NCI-H187 treated with DMSO at 0.1 percent for 48 hours (cell line): ENCODE data around the gene SLC22A1.
"Not testable (repeated sequence)": the region's sequence is repeated elsewhere in the genome, so short reads cannot be mapped to it uniquely, and the experiment has no call there.

ENCODE experiments used
- DNase-seq: peaks from one replicate; lab custom pipeline; 2025; lab: John Stamatoyannopoulos, UW

The SLC22A1 gene

DNA sequence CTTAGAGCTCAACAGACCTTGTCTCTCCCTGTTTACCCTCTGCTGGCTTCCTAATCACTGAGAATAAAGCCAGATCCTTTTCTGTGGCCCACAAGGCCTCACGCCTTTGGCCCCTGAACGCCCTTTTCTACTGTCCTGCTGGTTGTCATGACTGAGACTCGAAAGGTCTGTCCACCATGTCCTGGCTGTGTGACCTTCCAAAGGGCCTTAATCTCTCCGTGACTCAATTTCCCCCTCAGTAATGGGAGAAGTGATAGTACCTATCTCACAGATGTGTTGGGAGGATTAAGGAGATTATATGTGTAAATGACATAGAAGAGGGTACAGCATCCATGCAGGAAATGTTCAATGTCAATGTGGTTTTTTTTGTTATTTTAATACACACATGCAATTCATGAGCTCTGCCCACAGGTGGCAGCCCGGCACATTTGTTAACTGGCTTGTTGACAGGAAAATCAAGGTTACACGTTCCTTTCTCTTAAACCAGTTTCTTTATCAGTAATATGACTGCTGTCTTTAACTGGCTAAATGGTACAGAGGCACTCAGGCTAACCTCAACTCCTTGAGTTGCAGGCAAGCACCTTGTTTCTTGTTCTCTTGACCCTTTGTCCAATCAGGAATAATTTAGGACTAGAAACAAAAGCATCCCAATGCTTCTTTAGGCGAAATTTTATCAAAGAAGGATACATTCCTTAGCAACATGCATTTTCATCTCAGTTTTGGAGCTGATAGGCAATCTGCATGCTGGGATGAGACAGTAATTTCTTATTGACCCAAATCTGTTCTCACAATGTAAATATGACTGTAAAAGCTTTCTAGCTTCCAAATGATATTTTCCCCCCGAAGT is 16.6 kb downstream of the SLC22A1 start:
- DNase-seq: no peak

DNA sequence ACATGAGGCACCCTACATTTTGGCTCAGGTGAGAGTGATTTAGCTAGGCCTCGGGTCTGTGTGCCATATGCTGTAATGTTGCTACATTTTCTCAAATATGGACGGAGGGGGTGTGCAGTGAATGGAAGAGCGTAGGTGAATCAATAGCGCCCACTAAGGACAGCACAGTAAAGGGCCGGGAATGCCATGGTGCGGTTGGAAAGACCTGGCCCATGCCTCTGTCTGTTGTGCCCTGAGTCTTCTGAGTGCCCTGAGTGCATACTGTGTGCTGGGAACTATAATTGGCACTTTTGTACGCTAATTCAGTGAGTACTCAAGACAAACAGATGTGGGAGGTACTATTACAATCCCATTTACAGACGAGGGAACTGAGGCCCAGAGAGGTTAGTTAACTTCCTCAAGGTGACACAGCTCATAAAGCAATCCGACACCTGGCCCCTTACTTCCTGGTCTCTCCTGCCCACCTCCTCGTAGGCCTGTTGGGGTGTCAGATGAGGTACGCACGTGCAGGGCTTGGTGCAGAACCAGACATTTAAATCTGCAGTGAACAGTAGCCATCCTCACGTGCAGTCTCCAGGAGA is 17.3 kb downstream of the SLC22A1 start:
- no peak for DNase-seq

DNA sequence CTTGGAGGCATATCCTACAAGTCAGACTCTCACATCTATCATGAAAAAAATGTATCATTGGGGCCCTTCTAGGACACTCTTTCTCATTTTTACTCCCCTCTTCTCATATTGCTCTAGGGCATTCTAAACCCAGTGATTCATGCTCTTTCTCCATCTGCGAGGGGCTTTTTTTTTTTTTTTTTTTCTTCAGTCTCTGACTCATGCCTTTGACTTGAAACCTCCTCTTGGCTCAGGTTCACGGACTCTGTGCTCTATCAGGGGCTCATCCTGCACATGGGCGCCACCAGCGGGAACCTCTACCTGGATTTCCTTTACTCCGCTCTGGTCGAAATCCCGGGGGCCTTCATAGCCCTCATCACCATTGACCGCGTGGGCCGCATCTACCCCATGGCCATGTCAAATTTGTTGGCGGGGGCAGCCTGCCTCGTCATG is 17.8 kb downstream of the SLC22A1 start:
- DNase-seq: no peak

DNA sequence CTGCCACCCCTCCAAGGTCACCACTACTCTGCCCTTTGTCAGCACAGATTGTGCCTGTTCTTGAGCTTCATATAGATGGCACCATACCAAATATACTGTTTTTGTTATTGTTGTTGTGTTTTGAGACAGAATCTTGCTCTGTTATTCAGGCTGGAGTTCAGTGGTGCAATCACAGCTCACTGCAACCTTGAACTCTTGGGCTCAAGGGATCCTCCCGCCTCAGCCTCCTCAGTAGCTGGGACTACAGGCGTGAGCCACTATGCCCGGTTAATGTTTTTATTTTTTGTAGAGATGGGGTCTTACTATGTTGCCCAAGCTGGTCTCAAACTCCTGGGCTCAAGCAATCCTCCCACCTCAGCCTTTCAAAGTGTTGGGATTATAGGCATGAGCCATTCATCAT is 18.9 kb downstream of the SLC22A1 start:
- DNase-seq: not testable (repeated sequence)

DNA sequence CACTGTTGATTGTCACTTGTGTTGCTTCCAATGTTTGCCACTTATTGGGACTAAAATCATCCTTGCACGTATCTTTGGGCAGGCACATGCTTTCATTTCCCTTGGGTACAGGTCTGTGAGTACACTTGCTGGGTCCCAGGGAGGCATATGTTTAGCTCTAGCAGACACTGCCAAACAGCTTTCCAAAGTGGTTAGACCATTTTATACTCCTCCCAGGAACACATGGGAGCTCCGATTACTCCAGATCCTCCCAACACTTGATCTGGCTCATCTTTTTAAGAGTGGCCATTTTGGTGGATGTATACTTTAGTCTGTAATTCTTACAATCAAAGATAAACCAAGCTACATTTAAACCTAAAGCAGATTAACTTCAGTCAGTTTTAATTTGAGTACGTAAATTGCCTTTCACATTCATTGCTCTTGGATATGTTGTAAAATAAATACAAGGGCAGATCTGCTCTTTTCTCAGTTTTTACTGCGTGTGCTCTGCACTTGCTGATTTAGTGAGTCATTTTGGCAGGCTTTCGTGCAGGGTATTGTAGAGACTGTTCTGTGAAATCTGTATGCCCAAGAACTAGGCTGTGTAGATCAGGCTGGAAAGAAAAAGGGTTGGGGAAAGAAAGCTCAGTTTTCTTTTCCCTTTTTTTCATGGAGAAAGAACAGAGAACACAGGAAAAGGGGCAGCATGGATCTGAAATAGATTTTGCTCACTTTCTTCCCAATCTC is 19.5 kb downstream of the SLC22A1 start:
- DNase-seq: no peak

DNA sequence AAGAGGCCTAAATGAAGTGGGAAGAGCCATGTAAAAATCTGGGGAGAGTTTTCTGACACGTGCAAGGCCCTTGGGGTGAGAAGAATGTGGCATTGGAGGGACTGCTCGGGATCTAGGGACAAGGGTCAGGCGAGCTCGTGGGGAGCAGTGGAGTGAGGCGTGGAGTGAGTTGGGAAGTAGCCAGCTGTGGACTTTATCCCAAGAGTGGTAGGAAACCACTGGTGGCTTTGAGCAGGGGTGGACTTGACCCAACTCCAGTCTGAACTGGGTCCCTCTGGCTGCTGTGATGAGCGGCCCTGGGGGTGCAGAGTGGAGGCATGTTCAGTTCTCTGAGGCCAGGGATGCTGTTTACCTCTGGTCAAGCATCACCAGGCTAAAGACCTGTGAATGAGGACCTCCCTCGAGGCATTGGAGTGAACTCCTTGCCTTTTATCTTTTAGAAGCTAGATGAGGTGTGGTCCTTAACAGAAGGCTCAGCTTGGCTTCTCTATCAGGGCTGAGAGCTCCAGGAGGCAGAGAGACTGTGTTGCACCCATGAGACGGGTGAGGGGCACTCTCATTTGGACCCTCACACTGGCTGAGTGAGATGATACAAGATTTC is 20.6 kb downstream of the SLC22A1 start:
- no peak for DNase-seq

DNA sequence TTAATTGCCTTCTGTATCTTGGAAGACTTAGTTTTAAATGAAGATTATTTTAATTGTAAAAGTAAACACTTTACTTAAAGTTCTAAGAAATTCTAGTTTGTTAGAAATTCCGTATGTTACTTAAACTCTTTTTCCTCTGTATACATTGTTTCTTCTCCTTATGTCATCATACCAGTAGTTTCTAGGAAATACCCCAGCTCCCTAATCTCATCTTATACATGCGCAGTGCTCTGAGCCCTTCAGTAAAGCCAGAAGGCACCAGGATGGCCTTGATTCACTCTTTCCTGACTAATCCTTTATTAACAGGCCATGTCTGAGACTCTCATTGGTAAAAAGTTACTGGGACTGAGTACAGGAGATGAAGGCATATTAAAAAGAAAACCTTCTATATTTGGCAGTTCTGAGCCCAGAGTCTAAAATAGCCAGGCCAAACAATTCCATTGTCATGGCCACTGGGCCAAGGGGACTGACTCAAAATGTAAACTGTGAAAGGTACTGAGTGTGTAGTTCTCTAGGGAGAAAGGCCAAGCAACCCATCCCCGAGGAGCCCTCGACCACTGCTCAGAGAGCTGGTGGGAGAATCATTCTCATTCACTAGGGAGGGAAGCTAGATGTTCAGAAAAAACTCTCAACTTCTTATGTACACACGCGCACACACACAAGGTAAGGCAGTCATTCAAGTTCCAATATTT is 25.0 kb downstream of the SLC22A1 start:
- no peak for DNase-seq

DNA sequence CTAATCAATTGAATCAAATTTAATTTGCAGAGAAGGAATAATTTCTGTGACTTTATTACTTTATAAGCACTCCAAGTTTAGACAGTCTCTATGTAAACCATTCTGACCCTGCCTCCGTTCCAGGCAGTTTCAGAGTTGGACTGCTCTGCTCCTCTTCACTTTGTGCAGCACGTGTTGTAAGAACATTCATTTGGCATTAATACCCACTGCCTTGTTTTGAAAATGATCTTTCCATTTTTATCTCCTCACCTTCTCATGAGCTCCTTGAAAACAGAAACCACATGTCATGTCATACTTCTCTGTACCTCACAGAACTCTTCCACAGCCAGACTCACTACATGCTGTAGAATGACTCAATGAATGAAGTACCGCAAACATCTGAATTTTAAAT is 25.5 kb downstream of the SLC22A1 start:
- no peak for DNase-seq

DNA sequence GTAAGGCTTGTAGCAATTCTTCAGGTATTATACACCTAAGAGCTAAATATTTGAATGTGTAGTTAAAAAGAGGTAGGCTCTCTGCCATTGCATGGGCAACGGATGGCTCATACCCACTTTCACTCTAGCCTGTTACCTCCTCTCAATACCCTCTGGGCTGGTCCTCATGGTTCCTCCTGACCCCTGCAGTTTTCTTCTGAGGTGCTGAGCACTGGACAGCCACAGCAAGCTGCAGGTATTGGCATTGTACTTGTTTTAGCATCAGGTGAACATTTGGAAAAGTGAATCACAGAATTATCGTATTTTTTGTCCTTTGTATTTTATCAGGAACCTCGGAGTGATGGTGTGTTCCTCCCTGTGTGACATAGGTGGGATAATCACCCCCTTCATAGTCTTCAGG is 32.9 kb downstream of the SLC22A1 start:
- DNase-seq: no peak

DNA sequence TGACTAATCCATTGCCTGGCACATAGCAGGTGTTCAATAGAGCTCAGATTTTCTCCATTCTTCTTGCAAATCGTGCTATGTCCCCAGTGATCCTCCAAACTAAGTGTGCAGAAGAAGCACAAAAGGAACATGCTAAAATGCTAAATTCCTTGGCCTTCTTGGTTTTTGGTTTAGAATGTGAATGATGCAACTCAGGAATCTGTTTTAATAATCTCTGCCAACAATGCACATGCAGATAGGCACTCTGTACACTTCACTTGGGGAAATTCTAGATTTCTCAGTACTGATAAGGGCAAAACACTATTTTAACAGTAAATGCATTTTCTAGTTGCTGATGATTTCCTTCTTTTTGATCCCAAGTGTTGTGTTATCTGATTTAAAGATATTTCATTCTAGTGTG is 35.2 kb downstream of the SLC22A1 start:
- no peak for DNase-seq

DNA sequence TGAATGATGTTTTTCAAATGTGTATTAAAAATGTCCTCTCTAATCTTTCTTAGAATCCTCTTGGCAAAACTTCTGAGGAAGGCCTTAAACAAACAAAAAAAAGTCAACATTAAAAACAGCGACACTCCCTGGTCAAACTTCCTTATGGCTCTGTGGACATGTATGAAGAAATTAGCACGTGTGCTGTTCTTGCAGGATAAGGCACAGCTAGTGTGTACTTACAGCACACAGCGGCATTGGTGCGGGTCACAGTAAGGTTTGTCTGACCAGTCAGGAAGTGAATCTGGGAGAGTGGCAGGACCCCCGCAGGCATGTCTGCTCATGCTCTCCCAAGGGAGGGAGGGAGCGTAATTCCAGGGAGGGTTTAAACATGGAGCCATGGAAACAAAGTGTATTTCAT is 38.8 kb downstream of the SLC22A1 start:
- no peak for DNase-seq

DNA sequence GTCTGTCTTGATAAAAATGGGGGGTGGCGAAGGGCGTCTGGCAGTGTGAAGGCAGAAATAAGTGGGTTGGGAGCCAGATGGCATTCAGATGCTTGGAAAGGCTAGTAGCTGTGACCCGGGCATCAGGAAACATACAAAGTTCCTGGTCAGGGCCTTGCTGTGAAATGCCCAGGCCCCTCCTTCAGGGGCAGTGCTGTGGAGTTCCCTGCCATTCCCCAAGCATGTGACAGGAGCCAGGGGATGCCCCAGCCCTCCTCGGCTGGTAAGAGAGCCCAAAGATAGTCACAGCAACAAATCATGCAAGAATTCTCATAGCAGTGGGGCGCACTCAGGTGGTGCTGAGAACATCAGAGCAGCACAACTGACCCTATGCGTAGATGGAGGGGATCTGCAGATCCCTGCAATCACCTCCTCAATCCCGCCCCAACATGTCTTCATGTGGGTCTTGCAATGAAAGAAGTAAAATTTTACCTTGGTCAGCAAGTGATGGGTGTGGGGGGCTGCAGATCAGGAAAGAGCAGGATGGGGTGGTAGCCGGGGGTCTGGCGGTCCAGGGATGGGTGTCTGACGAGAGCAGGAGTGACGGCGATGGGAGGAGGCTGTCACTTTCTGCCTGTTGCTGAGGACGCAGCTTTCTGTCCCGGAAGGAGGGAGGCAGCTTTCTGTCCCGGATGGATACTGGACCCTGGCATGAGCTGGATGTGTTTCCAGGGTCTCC is 39.5 kb downstream of the SLC22A1 start:
- no peak for DNase-seq

DNA sequence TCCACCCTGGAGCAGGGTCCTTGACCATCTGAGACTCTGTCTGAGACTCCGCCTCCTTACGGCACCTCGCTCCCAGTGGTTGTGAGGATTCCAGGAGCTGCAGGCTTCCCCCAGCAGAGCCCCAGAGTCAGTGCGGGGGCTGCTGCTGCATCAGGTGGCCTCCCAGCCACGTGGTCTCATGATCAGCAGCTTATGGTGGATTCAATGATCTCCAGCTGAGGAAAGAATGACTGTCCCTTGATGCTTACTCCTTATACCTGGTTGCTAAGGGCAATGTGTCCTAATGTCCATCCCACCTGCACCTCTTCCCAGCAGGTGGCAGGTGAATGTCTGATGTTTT is 40.0 kb downstream of the SLC22A1 start:
- no peak for DNase-seq

DNA sequence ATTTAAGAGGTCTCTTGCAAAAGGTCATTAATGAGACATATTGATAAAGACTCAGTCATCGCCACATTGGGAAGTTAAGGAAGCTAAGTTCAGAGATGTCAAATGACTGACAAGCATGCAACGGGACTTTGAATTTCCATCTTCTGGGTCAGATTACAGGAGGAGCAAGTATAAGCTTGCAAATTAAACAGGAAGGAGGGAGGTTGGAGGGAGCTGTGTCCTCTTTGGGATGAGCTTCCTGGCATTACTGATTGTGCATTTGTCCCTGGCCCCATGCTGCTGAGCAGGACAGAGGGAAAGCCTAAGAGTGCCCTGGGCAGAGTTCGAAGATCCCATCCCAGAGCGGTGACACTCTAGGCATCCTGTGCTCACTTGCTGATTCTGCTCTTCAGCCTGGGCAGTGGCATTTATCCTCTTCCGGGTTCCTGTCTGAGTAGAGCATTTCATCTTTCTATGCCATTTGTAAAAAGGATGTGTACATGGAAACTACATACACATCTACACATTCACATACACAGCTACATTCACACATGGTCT is 40.5 kb downstream of the SLC22A1 start:
- DNase-seq: no peak

DNA sequence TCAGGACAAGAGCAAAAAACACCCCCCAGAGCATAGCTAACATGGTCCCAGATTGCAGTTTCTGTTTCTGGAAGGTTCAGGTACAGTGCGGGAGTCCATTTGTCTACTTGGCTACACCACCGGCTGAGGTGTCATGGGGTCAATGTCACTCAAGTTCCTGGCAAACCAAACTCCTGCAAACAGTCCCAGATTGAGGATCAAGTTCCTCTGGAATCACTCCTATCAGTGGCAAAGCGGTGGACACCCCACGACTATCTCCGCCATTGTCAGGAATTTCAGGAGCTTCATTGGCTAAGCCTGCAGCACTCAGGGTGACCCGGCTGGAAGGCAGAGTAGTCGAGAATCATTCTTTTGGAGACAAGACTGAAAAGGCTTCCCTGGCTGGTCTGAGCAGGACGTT is 41.8 kb downstream of the SLC22A1 start:
- DNase-seq: no peak

DNA sequence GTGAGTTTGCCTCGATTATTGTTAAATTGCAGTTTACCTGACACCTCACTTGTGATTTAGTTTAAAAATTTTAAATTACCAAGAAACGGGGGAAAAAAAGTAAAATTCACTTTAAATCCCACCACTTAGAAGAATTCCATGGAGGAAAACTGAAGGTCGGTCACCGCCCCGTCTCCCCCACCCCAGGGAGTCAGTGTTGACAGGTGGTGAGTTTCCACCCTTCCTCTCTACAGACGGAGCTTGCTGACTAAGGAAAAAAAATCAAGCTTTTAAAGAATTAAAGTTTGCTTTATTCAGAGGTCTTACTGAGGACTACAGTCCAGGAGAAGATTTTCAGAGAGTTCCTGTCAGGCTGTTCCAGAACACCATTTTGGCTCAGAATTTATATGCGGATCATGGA is 42.3 kb downstream of the SLC22A1 start:
- no peak for DNase-seq

DNA sequence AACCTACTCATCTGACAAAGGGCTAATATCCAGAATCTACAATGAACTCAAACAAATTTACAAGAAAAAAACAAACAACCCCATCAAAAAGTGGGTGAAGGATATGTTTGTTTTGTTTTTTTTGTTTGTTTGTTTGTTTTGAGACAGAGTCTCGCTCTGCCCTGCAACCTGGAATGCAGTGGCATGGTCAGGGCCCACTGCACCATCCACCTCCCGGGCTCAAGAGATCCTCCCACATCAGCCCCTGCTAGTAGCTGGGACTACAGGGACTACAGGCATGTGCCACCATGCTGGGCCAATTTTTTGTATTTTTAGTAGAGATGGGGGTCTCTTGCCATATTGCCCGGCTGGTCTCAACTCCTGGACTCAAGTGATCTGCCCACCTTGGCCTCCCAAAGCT is 44.3 kb downstream of the SLC22A1 start:
- DNase-seq: not testable (repeated sequence)

DNA sequence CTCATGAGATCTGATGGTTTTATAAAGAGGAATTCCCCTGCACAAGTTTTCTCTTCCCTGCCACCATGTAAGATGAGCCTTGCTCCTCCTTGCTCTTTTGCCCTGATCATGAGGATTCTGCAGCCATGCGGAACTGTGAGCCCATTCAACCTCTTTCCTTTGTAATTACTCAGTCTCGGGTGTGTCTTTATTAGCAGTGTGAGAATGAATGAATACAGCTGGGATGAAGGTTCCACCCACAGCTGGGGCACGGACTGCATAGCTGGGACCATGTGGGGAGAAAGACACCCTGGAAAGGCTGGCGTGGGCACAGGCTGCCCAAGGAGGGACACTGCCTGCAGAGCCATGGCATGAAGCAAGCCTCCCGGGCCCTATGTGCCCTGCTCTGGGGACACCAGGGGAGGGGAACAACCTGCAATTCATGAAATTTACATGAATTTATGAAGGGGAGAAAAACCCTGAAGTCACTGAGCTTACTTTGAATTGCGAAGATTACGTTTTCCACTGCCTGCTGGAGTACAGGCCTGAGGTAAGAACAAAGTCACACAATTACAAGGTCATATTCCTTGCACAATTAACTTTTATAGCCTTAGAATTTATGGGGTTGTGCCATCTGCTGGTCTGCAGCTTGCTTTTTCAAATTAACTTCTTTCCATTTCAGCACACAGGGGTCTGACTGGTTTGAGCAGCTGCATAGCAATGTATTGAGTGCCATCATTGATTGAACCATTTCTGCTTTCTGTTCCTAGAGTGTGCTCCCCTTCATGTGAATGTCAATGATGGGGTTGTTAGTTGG is 46.2 kb downstream of the SLC22A1 start:
- no peak for DNase-seq

DNA sequence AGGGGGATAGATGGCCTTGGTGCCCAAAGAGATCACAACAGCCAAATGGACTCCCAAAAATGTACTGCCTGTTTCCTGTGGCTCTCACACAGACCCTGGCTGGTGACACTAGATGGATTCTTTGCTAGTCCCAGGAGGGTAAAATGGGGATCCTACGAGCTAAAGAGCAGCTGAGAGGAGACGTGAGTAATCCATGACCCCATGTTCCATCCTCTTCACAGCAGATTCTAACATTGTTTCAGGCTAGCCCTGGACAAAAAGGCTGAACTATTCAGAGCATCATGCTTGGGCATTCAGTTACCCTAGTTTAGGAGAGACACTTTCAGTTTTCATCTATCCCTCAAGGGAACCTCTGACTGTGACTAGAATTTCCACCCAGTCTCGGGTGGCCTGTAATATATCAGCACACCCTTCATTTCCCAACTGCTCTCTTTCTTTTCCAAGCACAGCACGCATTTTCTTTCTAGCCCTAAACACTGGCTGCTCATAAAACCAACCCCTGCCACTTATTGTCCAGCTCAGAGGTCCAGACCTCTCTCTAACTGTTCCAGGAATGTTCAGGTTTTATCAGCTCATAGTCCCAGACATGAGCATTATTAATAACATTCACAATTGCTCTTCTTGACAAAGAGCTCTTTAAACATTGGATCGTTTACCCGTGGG is 48.5 kb downstream of the SLC22A1 start:
- DNase-seq: no peak

DNA sequence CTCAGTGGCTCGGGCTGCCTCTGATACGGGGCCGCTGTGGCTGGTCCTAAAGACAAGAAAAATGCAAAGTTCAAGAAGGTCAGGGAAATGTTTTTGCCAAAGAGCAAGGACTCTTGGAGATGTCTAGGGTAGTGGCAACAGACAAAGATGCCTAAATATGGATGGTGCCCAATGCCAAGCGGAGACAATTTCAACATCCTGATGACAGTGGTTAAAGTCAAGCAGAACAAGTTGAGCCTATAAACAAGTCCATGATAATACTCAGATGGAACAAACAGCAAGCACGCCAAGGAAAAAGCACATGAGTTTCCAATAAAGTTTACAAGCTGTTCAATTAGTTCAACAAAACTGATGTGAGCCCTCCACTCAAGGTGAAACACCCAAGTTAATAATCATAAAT is 51.1 kb downstream of the SLC22A1 start:
- no peak for DNase-seq
